Cardiac fibroblast (primary cell): ENCODE data around the gene NR5A1.

ENCODE experiments used
- DNase-seq, 2 donors: peaks; one replicate each; pipeline versions ENCODE4 v3.0.0 to v3.0.0-alpha.2; 2010; ENCODE audit warnings: low read depth in 2 of 2
- H3K4me3 ChIP-seq, 2 donors: replicated peaks in 1 of 2; 1 replicate in 1 of 2; 2 replicates in 1 of 2; pipeline ENCODE4 v1.5.1; 2011; ENCODE audit warnings: low read depth in 2 of 2, low read length in 2 of 2, mild to moderate bottlenecking in 2 of 2, moderate library complexity in 1 of 2
- CTCF ChIP-seq: IDR thresholded peaks from one replicate; pipeline ENCODE4 v1.5.1; 2011; ENCODE audit warnings: low read depth, mild to moderate bottlenecking, low read length, inconsistent platforms

The NR5A1 gene

GRCh38 chr9:124505006-124505900 is 1.9 kb downstream of the NR5A1 start:
- TF ChIP-seq CTCF, result no peak
- no peak overlapping the region for H3K4me3 ChIP-seq
- DNase-seq, result no peak

- DNase-seq, result no peak
- H3K4me3 ChIP-seq, result no peak overlapping the region
These were observed 2.6 kb downstream of the NR5A1 start for GRCh38 chr9:124504530-124505005.

GRCh38 chr9:124503713-124504529 is 3.3 kb downstream of the NR5A1 start:
- H3K4me3 ChIP-seq, result no peak overlapping the region
- TF ChIP-seq CTCF, result no peak
- DNase-seq, result no peak

More at GRCh38 chr9:124504530-124505005, 2.6 kb downstream of the NR5A1 start:
- TF ChIP-seq CTCF, result no peak

GRCh38 chr9:124502711-124503702 is 4.2 kb downstream of the NR5A1 start:
- no peak for DNase-seq
- H3K4me3 ChIP-seq, result no peak overlapping the region
- no peak for TF ChIP-seq CTCF

GRCh38 chr9:124501771-124502320 is 5.4 kb downstream of the NR5A1 start:
- no peak for DNase-seq
- H3K4me3 ChIP-seq, result no peak overlapping the region
- TF ChIP-seq CTCF, result no peak
